LNCaP clone FGC (cell line): Measurements from ENCODE around the gene COP1.
A peak's percentile ranks its signal among the peaks of the same experiment; 100 is the strongest.

ENCODE experiments used
- DNase-seq: peaks from one replicate; pipeline ENCODE4 v3.0.0-alpha.2; 2011; ENCODE audit warnings: low read depth
- H3K4me3 ChIP-seq: 2 replicates; pipeline ENCODE4 v1.5.1; 2011; ENCODE audit warnings: mild to moderate bottlenecking, low read depth, low read length, control low read depth
- CTCF ChIP-seq: IDR thresholded peaks from 2 replicates; pipeline ENCODE4 v1.5.1; 2012; ENCODE audit warnings: mild to moderate bottlenecking; ENCODE audit not compliant: control insufficient read depth, insufficient read depth; ENCODE audit errors: extremely low read depth

The COP1 gene

GRCh38 chr1:175920381-175920780, 286.7 kb downstream of the COP1 start:
- H3K4me3 ChIP-seq: no peak overlapping the region
- no peak for TF ChIP-seq CTCF
- DNase-seq: no peak

GRCh38 chr1:175919001-175919400, 288.1 kb downstream of the COP1 start:
- DNase-seq: no peak
- TF ChIP-seq CTCF: no peak

GRCh38 chr1:175918364-175918801, 288.7 kb downstream of the COP1 start:
- no peak overlapping the region for H3K4me3 ChIP-seq
- DNase-seq: no peak
- no peak for TF ChIP-seq CTCF

More at GRCh38 chr1:175919001-175919400, 288.1 kb downstream of the COP1 start:
- no peak overlapping the region for H3K4me3 ChIP-seq

GRCh38 chr1:175914115-175914514, 293.0 kb downstream of the COP1 start:
- DNase-seq: no peak
- no peak for TF ChIP-seq CTCF
- H3K4me3 ChIP-seq: no peak overlapping the region

- no peak for TF ChIP-seq CTCF
- H3K4me3 ChIP-seq: no peak overlapping the region
- no peak for DNase-seq
These were observed 295.9 kb downstream of the COP1 start for GRCh38 chr1:175911138-175911537.

GRCh38 chr1:175906370-175906769, 300.7 kb downstream of the COP1 start:
- TF ChIP-seq CTCF: no peak
- H3K4me3 ChIP-seq: no peak overlapping the region
- DNase-seq: peak; percentile 52

GRCh38 chr1:175904808-175905207, 302.3 kb downstream of the COP1 start:
- TF ChIP-seq CTCF: no peak
- no peak for DNase-seq

More at GRCh38 chr1:175904808-175905207, 302.3 kb downstream of the COP1 start:
- no peak overlapping the region for H3K4me3 ChIP-seq
